K562 (cell line): Measurements from ENCODE around the gene NKAPL. TPM values are rescaled to one million over a fixed set of nuclear protein-coding genes. Genes with fewer than 3 reads are reported as not detected.

Experiments used
- EP300 ChIP-seq: IDR thresholded peaks from 2 replicates; pipeline ENCODE4 v1.6.1; 2012; ENCODE audit warnings: low read length, improper control_type of control experiment
- FOXA1 ChIP-seq: fragments of 450-650 bp; IDR thresholded peaks from 2 replicates; pipeline ENCODE4 v1.6.1; 2016; ENCODE audit warnings: mild to moderate bottlenecking, borderline replicate concordance
- HNRNPUL1 ChIP-seq: fragments of 200-400 bp; formaldehyde crosslinking; IDR thresholded peaks from 2 replicates; pipeline ENCODE4 v1.6.1; 2017; ENCODE audit warnings: low read length
- MCM2 ChIP-seq: fragments of 450-650 bp; IDR thresholded peaks from 2 replicates; pipeline ENCODE4 v1.6.1; 2017; ENCODE audit warnings: low read depth, mild to moderate bottlenecking
- MYBL2 ChIP-seq, 2 experiments: fragments of 450-650 bp in 1 of 2; sonication (generic) in 1 of 2; formaldehyde crosslinking in 1 of 2; IDR thresholded peaks; 2 replicates each; pipeline versions ENCODE4 v1.6.1 to v1.8.1; 2017 to 2022; ENCODE audit warnings: borderline replicate concordance in 1 of 2, inconsistent platforms in 1 of 2, low read depth in 1 of 2, mild to moderate bottlenecking in 1 of 2, missing genetic modification reagents in 1 of 2, moderate library complexity in 1 of 2
- MYC ChIP-seq, 2 experiments: fragments of 250-450 bp in 1 of 2; sonication (Bioruptor Pico) in 1 of 2; IDR thresholded peaks; 2 replicates each; pipeline versions ENCODE4 v1.5.1 to v1.6.1; 2012 to 2021; ENCODE audit warnings: low read depth in 2 of 2, borderline replicate concordance in 1 of 2, improper control_type of control experiment in 1 of 2, low read length in 1 of 2, mild to moderate bottlenecking in 1 of 2, moderate library complexity in 1 of 2
- NCOR1 ChIP-seq: fragments of 450-650 bp; IDR thresholded peaks from 2 replicates; pipeline ENCODE4 v1.6.1; 2016; ENCODE audit warnings: mild to moderate bottlenecking, moderate library complexity
- PTBP1 ChIP-seq: fragments of 200-400 bp; formaldehyde crosslinking; IDR thresholded peaks from 2 replicates; pipeline ENCODE4 v1.6.1; 2017; ENCODE audit warnings: low read depth, low read length
- RBM14 ChIP-seq: fragments of 200-400 bp; formaldehyde crosslinking; IDR thresholded peaks from 2 replicates; pipeline ENCODE4 v1.6.1; 2018; ENCODE audit warnings: low read depth, mild to moderate bottlenecking, low read length, moderate library complexity, borderline replicate concordance; ENCODE audit not compliant: insufficient read depth
- SAP30 ChIP-seq: fragments of 200-600 bp; sonication (generic); IDR thresholded peaks from 2 replicates; pipeline ENCODE4 v1.6.1; 2012; ENCODE audit warnings: borderline replicate concordance, low read depth, mild to moderate bottlenecking, moderate library complexity, low read length, control low read depth, inconsistent platforms; ENCODE audit not compliant: insufficient read depth, poor library complexity, severe bottlenecking
- SIN3A ChIP-seq, 2 experiments: fragments of 150-350 bp in 1 of 2; IDR thresholded peaks; 2 replicates each; pipeline ENCODE4 v1.6.1; 2011 to 2016; ENCODE audit warnings: borderline replicate concordance in 2 of 2, low read depth in 2 of 2, low read length in 2 of 2, mild to moderate bottlenecking in 2 of 2, moderate library complexity in 2 of 2; ENCODE audit not compliant: control insufficient read depth in 1 of 2
- THRAP3 ChIP-seq: fragments of 450-650 bp; IDR thresholded peaks from 2 replicates; pipeline ENCODE4 v1.6.1; 2016; ENCODE audit warnings: mild to moderate bottlenecking, inconsistent platforms, borderline replicate concordance
- ZEB2 ChIP-seq: fragments of 450-650 bp; IDR thresholded peaks from 2 replicates; pipeline ENCODE4 v1.6.1; 2016
- ZNF184 ChIP-seq: sonication (generic); formaldehyde crosslinking; IDR thresholded peaks from 2 replicates; pipeline ENCODE4 v1.5.0; 2020; ENCODE audit warnings: missing genetic modification reagents
- ZNF764 ChIP-seq: fragments of 250-450 bp; sonication (Bioruptor Pico); IDR thresholded peaks from 2 replicates; pipeline ENCODE4 v1.4.0; 2020; ENCODE audit warnings: low read depth, mild to moderate bottlenecking, moderate library complexity
- polyA plus RNA-seq, 8 experiments: library from polyadenylated mRNA; depleted of rRNA in 4 of 8; stranded (reverse) in 5 of 8; unstranded in 3 of 8; fragments of >200 nt; fragmentation: Nextera tagmentation in 2 of 8; fragmentation: Illumina TruSeq in 1 of 8; extraction: Ambion mirVana in 2 of 8; extraction: Trizol in 1 of 8; gene quantifications; 2 replicates each; pipeline versions ENCODE4 v1.2.1 to v1.2.3, GENCODE V29; 2011 to 2014; ENCODE audit warnings: inconsistent platforms in 1 of 8, missing spikeins in 1 of 8
- total RNA-seq, 7 experiments: library from RNA; depleted of rRNA in 6 of 7; stranded (reverse); fragments of >200 nt in 6 of 7; fragmentation: Illumina TruSeq in 2 of 7; extraction: Trizol in 2 of 7; gene quantifications; 2 replicates each; pipeline versions ENCODE4 v1.2.1 to v1.2.3, GENCODE V29; 2011 to 2021; ENCODE audit warnings: low replicate concordance in 1 of 7
- TF ChIP-seq, protein P1 (sequence below), 2 experiments: fragments of 450-650 bp in 1 of 2; sonication (generic) in 1 of 2; formaldehyde crosslinking in 1 of 2; IDR thresholded peaks in 1 of 2; conservative IDR thresholded peaks in 1 of 2; 2 replicates each; pipeline versions ENCODE4 v1.6.1 to v1.8.1; 2016 to 2023; ENCODE audit warnings: mild to moderate bottlenecking in 2 of 2, moderate library complexity in 2 of 2, inconsistent platforms in 1 of 2, missing genetic modification reagents in 1 of 2
- TF ChIP-seq, protein P2 (sequence below): fragments of 450-650 bp; formaldehyde crosslinking; IDR thresholded peaks from 2 replicates; pipeline ENCODE4 v1.4.0; 2020; ENCODE audit warnings: mild to moderate bottlenecking, moderate library complexity
- TF ChIP-seq, protein P3 (sequence below): IDR thresholded peaks from 2 replicates; pipeline ENCODE4 v1.6.1; 2011; ENCODE audit warnings: borderline replicate concordance, low read depth, mild to moderate bottlenecking, moderate library complexity, low read length; ENCODE audit not compliant: insufficient read depth, poor library complexity, severe bottlenecking

NKAPL gene
- total and polyA plus RNA-seq, 9 of the 15 experiments (the other 6 are each of a cell fraction or from before 2014, with no cell fraction given), result not detected

DNA sequence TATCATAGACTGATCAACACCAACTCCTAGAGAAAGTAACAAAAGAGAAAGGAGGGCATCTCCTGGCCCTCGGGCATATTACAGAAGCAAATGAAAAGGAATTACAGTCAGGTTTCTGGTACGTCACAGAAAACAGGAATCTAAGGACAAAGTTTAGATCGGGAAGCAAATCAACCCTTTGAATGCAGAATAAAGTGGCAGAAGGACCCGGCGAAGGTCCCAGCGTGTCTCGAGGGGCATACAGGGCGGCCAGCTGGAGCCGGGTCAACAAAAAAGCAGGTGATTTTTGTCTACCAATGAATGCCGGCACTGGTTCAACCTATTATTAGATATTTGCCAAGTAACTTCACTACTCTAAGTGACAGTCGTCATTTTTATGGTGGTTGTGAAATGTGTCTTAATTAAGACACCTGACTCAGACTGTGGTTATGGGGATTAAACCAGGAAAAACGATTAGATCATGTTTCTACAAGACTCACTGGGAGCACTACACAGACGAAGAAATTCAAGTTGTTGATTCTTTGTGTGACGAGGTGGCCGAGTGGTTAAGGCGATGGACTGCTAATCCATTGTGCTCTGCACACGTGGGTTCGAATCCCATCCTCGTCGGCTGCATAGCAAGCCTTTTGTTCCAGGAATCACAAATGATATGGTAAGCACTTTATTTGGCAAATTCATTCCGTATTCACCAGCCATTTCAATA is 46.4 kb upstream of the NKAPL start (continued):
- TF ChIP-seq PTBP1 (no peak), ZEB2 (peak; percentile 68), ZNF764 (CRISPR knock-in tag) (peak; percentile 82), MYC (IDR thresholded peaks at IDR 0.05; ENCODE audit: low read depth, low read length) (peak; percentile 89), MYC (CRISPR knock-in tag; IDR thresholded peaks at IDR 0.05; ENCODE audit: borderline replicate concordance, low read depth) (no peak), SIN3A (IDR thresholded peaks at IDR 0.05; ENCODE audit: borderline replicate concordance in 2 of 2, control insufficient read depth in 1 of 2, low read depth in 2 of 2, low read length in 2 of 2) (peak in 1 of 2 experiments; percentile 91; a peak in 1 of 4 replicates), ZNF184 (CRISPR knock-in tag) (no peak), HNRNPUL1 (0 out of 2 replicates have a peak, but pooled peaks have one; percentile 64), RBM14 (no peak), SAP30 (no peak), FOXA1 (no peak), MYBL2 (IDR thresholded peaks at IDR 0.05; ENCODE audit: low read depth) (no peak), MYBL2 (CRISPR knock-in tag; IDR thresholded peaks at IDR 0.05; ENCODE audit: borderline replicate concordance) (no peak), EP300 (peak; percentile 84), MCM2 (no peak), NCOR1 (no peak), THRAP3 (no peak)
- TF ChIP-seq, protein P1, sequence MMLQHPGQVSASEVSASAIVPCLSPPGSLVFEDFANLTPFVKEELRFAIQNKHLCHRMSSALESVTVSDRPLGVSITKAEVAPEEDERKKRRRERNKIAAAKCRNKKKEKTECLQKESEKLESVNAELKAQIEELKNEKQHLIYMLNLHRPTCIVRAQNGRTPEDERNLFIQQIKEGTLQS (IDR thresholded peaks at IDR 0.05), result peak; percentile 80
- TF ChIP-seq, protein P1 (CRISPR knock-in tag; conservative IDR thresholded peaks at IDR 0.05), result peak; percentile 67; the same call in 1 of the 2 replicates
- TF ChIP-seq, protein P2, sequence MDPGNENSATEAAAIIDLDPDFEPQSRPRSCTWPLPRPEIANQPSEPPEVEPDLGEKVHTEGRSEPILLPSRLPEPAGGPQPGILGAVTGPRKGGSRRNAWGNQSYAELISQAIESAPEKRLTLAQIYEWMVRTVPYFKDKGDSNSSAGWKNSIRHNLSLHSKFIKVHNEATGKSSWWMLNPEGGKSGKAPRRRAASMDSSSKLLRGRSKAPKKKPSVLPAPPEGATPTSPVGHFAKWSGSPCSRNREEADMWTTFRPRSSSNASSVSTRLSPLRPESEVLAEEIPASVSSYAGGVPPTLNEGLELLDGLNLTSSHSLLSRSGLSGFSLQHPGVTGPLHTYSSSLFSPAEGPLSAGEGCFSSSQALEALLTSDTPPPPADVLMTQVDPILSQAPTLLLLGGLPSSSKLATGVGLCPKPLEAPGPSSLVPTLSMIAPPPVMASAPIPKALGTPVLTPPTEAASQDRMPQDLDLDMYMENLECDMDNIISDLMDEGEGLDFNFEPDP (CRISPR knock-in tag), result no peak
- TF ChIP-seq, protein P3, sequence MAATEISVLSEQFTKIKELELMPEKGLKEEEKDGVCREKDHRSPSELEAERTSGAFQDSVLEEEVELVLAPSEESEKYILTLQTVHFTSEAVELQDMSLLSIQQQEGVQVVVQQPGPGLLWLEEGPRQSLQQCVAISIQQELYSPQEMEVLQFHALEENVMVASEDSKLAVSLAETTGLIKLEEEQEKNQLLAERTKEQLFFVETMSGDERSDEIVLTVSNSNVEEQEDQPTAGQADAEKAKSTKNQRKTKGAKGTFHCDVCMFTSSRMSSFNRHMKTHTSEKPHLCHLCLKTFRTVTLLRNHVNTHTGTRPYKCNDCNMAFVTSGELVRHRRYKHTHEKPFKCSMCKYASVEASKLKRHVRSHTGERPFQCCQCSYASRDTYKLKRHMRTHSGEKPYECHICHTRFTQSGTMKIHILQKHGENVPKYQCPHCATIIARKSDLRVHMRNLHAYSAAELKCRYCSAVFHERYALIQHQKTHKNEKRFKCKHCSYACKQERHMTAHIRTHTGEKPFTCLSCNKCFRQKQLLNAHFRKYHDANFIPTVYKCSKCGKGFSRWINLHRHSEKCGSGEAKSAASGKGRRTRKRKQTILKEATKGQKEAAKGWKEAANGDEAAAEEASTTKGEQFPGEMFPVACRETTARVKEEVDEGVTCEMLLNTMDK, result no peak
